GM20000 (cell line): ENCODE data around the gene GMPPA.
A peak's percentile ranks its signal among the peaks of the same experiment; 100 is the strongest.

Source experiments
- DNase-seq: peaks from one replicate; pipeline ENCODE4 v3.0.0; 2012; ENCODE audit warnings: low spot score
- CTCF ChIP-seq: IDR thresholded peaks from 2 replicates; pipeline ENCODE4 v1.5.1; 2012; ENCODE audit warnings: mild to moderate bottlenecking, control low read depth; ENCODE audit errors: extremely low read depth, missing control alignments

The GMPPA gene

GRCh38 chr2:219494952-219495530, 3.6 kb upstream of the GMPPA start:
- no peak for DNase-seq

DNA sequence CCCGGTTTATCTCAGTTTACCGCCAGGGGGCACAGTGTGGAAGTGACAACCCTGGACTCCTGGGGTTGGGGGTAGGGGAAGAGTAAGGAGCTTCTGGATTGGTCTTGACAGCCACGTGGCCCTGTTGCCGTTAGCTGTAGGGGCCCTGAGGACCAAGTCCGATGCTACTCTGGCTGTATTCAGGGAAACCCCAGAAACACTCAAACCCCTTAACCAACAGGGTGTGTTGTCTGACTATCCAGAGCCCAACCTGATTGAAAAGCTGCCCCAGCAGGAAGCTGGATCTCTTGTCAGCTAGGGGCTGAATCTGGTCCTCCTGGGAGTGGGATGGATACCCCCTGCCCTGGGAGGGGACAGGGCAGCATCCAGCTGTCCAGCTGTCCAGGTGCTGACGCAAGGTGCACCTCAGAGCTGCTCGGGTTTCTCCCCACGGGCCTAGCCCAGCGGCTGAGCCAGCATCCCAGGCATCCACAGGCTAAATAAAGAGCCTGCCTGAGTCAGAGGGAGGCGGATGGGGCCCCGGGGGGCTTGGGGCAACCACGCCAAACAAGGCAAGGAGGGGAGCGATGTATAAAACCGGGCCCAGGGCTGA, 3.1 kb upstream of the GMPPA start:
- peak; percentile 32 for TF ChIP-seq CTCF
- DNase-seq: peak; percentile 87

More at GRCh38 chr2:219494952-219495530, 3.6 kb upstream of the GMPPA start:
- no peak for TF ChIP-seq CTCF

GRCh38 chr2:219496247-219496824, 2.4 kb upstream of the GMPPA start:
- DNase-seq: no peak
- TF ChIP-seq CTCF: no peak

DNA sequence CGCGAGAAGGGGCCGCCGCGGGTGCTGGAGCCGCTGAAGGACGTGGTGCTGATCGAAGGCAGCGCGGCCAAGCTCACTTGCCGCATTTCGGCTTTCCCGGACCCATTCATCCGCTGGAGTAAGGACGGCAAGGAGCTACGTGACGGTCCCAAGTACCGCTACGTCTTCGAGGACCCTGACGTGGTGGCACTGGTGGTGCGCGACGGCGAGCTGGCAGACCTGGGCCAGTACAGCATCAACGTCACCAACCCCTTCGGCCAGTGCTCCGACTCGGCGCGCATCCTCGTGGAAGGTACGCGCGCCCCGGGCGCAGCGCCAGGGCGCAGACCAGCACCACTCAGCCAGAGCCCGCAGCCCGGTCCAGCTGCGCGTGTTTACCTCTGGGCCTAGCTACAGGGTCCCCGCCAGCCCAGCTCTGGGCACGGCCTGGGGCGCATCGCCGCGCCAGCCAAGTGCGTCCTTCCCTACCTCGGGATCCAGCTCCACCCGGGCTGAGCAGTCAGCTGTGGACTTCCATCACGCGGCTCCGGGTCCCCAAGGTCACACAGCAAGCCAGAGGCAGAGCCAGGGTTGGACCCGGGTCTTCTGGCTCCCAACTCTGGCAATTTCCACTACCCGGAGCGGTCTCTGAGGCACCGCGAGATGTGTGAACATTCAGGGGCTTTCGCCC, 1.7 kb upstream of the GMPPA start:
- DNase-seq: no peak
- TF ChIP-seq CTCF: no peak

DNA sequence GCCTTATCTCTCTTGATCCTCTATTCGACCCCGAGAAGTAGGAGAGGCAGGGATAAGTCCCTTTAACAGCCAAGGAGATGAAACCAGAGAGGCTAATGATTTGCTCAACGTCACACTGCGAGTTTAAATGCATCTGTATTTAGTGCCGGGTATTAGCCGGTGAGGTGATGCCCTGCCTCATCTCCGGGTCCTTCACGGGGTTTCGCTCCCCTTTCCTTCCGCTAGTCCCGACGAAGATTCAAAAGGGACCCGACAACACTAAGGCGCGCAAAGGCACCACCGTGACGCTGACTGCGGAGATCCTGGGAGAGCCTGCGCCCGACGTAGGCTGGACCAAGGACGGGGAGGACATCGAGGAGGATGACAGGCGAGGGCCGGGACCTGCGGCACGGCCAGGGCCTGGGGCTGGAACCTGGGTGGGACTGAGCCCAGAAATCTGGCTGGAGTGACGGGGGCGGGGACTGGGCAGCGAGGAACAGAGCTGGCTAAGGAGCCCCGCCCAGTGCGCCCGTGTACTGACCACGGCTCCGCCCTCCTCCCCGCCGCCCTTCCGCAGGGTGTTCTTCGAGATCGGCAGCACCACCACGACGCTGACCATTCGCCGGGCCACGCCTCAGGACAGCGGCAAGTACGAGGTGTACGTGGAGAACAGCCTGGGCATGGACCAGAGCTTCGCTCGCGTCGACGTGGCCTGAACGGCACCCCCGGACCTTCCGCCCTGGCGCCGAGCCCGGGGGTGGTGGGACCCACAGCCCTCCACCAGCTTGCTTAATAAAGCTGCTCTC, 1.0 kb upstream of the GMPPA start:
- peak; percentile 85 for DNase-seq
- no peak for TF ChIP-seq CTCF

- no peak for DNase-seq
- TF ChIP-seq CTCF: no peak
Measured at GRCh38 chr2:219499058-219499307, 292 bp downstream of the GMPPA start.

- TF ChIP-seq CTCF: no peak
- no peak for DNase-seq
Measured at GRCh38 chr2:219499555-219499954, 864 bp downstream of the GMPPA start.
